Measurements from ENCODE around the gene KIF13A.

Gene KIF13A

DNA sequence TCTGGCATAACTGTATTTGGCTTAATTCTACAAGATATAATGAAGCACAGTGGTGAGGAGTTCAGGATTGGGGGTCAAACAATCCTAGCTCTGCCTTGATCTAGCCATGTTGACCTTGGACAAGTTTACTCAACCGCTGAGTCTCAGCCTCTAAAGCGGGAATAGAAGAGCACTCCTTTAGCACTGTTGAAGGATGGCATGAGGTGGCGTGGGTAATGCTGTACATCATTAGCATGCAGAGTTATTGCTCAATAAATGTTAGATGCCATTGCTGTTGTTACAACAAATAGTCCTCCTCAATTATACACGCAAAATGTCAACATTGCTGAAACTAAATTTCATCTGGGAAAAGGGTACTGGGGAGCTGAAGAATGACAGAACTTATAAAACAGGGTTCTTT lies 78.6 kb downstream of the KIF13A start:
- TF ChIP-seq, protein P1, sequence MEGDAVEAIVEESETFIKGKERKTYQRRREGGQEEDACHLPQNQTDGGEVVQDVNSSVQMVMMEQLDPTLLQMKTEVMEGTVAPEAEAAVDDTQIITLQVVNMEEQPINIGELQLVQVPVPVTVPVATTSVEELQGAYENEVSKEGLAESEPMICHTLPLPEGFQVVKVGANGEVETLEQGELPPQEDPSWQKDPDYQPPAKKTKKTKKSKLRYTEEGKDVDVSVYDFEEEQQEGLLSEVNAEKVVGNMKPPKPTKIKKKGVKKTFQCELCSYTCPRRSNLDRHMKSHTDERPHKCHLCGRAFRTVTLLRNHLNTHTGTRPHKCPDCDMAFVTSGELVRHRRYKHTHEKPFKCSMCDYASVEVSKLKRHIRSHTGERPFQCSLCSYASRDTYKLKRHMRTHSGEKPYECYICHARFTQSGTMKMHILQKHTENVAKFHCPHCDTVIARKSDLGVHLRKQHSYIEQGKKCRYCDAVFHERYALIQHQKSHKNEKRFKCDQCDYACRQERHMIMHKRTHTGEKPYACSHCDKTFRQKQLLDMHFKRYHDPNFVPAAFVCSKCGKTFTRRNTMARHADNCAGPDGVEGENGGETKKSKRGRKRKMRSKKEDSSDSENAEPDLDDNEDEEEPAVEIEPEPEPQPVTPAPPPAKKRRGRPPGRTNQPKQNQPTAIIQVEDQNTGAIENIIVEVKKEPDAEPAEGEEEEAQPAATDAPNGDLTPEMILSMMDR (conservative IDR thresholded peaks at IDR 0.05; ENCODE audit: low read length), result no peak
- H3K4me3 ChIP-seq (ENCODE audit: low read length), result no peak overlapping the region
- peak; percentile 52 for DNase-seq (ENCODE audit: low read depth)

DNA sequence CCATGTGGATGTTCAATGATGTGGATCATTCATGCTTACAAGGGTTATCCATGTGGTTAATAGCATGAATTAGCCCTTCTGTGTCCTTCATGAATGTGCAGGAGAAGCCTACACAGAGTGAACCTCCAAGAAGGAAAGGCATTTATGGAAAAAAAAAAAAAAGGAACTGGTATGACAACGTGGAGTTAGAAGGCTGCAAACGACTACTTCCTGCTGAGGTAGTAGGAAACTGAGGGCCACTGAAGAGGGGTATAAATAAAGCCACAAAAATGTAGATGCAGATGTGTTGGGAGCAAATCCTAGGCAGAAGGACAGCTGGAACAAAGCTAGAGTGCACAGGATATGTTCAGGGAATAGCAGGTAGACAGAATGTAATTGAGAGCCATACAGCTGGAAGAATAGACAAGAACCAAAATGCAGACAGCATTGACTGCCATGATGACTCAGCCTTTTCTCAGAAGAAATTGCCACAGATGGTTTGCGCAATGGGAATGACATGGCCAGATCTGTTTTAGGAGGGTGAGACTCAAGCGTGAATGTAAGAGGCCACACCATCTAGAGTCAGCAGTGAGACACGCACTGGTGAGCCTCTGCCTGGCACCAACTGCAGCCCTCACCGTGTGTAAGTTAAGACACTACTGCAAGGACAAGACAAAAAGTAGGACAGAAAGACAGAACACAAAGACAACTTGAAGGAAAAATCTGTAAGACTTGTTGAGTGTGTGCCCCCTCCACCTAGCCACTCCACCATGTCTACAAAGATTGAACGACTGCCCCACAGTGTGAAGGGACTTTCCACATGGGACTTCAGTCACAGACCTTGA lies 79.8 kb downstream of the KIF13A start:
- TF ChIP-seq, protein P1 (conservative IDR thresholded peaks at IDR 0.05; ENCODE audit: low read length), result peak; percentile 55
- no peak overlapping the region; the same call in 1 of the 2 replicates for H3K4me3 ChIP-seq (ENCODE audit: low read length)
- peak; percentile 99 for DNase-seq (ENCODE audit: low read depth)

DNA sequence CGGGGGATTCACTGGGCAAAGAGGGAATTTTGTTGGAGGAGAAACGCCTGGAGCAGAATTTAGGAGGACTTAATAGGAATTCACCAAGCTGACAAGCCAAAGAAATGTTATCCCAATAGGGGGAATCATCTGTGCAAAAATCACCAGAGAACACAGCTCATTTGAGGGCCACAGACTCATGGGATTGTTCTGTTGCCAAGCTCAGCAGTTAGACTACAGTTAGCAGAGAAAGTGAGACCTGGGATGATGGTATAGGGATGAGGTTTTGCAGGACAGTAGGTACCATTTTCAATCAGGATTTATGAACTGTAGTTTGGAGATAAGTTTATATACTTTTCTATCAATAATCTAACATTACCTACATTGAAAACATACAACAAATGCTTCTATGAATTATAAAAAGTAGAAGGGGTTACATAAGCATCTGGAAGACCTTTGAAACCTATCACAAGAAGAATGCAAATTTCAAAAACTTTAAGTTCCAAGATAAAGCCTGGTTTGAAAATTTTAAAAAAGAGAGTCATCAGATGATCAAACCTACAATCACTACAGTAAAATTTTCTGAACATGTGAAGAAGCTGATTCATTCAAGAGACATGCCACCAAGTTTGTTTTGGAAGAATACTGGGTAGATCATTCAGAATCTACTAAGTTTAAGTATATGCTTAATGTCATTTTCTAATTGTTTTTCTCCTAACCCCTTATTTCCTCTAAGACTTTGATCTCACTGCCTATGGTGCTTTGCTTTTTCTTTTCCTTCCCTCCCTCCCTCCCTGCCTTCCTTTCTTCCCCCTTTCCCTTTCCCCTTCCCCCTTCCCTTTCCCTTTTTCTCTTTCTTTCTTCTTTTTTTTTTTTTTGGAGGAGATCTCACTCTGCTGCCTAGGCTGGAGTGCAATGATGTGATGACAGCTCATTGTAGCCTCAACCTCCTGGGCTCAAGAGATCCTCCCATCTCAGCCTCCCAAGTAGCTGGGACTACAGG lies 81.5 kb downstream of the KIF13A start:
- peak; percentile 79 for DNase-seq (ENCODE audit: low read depth)
- H3K4me3 ChIP-seq (ENCODE audit: low read length), result no peak overlapping the region
- TF ChIP-seq, protein P1 (conservative IDR thresholded peaks at IDR 0.05; ENCODE audit: low read length), result no peak

DNA sequence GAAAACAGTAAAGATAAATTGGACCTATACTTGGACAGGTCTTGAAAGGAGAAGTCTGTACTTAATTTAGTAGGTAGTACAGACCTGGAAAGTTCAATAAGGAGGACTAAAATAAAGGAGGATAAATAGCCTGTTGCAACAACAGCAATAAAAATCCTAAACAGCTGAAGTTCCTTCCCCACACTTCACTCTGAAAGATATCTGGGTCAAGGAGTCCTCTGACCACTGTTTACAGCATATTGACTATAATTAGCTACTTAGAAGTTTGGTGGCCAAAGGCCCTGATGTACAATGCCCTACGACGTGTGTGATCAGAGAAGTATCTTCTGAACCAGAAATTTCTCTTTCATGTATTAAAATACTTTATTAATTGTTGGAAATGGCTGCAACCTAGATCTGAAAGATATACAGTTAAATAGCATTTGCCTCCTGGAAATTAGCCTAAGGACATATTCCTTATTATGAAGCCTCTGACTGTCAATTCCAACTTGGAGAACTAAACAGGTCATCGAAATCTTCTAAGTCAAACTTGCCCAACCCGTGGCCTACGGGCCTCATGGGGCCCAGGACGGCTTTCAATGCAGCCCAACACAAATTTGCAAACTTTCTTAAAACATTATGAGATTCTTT lies 82.8 kb downstream of the KIF13A start:
- TF ChIP-seq, protein P1 (conservative IDR thresholded peaks at IDR 0.05; ENCODE audit: low read length), result no peak
- H3K4me3 ChIP-seq (ENCODE audit: low read length), result no peak overlapping the region
- peak; percentile 8 for DNase-seq (ENCODE audit: low read depth)

DNA sequence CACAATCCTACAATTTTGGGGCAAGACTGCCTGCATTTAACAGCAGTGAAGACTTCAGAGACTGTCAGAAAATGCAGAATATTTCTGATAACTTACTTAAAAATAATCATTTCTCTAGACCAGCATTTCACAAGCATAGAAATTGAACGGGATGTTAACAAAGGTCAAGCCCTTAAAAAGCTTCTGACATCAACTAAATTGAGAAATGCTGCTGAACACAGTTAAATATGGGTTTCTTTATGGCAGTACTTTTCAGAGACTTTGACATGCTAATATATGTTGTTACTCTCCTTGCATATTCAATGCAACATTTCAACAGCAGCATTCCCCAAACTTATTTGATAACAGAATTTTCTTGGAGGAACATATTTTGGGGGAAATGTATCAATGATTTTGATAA lies 84.5 kb downstream of the KIF13A start:
- TF ChIP-seq, protein P1 (conservative IDR thresholded peaks at IDR 0.05; ENCODE audit: low read length), result no peak

DNA sequence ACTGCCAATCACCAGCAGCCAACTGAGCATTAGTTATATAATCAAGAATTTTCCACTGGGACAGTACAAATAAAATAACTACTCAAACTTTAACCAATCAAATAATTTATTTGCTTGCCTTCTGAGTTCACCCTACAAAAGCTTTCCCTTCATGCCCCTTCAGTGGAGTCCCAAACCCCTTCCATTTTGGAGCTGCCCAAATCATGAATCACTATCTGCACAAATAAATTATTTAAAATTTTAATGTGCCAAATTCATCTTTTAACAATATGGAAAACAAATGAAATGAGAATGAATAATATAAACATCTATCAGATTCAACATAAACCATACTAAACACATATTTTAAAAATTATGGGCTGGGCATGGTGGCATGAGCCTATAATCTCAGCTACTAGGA lies 85.9 kb downstream of the KIF13A start:
- TF ChIP-seq, protein P1 (conservative IDR thresholded peaks at IDR 0.05; ENCODE audit: low read length), result no peak
- no peak overlapping the region for H3K4me3 ChIP-seq (ENCODE audit: low read length)
- no peak for DNase-seq (ENCODE audit: low read depth)

More for the DNA sequence above, 84.5 kb downstream of the KIF13A start:
- DNase-seq (ENCODE audit: low read depth), result no peak
- no peak overlapping the region for H3K4me3 ChIP-seq (ENCODE audit: low read length)
